ENCODE measurements around the gene GPLD1. TPM values are rescaled to one million over a fixed set of nuclear protein-coding genes. Genes with fewer than 3 reads are reported as not detected.
"Not testable (repeated sequence)": the region's sequence is repeated elsewhere in the genome, so short reads cannot be mapped to it uniquely, and the experiment has no call there.

GPLD1 gene
- total RNA-seq, 1 donor from 2014 or later = 0.19 TPM

- not testable (repeated sequence) for DNase-seq (ENCODE audit: low read depth)
Observed at GRCh38 chr6:24384369-24385130, 104.8 kb downstream of the GPLD1 start.

DNA sequence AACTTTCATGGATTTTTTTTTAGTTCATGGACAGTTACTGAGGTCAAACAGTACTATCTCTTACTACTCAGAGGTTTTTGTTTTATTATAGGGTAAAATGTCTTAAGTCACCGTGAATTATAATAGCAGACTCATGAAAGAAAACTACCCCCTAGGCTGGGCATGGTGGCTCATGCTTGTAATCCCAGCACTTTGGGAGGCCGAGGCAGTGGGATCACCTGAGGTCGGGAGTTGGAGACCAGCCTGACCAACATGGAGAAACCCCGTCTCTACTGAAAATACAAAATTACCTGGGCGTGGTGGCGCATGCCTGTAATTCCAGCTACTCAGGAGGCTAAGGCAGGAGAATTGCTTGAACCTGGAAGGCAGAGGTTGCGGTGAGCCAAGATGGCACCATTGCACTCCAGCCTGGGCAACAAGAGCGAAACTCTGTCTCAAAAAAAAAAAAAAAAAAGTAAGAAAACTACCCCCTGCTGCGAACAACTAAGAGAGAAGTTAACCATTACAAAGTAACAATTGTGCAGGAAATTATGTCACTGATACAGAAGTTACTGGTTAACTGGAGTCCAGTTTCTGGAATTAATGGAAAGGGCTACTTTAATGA lies 106.4 kb downstream of the GPLD1 start:
- DNase-seq (ENCODE audit: low read depth) = not testable (repeated sequence)

- no peak for DNase-seq (ENCODE audit: low read depth)
Observed at GRCh38 chr6:24382220-24382540, 107.2 kb downstream of the GPLD1 start.

GRCh38 chr6:24381476-24382219 lies 107.7 kb downstream of the GPLD1 start:
- no peak for DNase-seq (ENCODE audit: low read depth)

DNA sequence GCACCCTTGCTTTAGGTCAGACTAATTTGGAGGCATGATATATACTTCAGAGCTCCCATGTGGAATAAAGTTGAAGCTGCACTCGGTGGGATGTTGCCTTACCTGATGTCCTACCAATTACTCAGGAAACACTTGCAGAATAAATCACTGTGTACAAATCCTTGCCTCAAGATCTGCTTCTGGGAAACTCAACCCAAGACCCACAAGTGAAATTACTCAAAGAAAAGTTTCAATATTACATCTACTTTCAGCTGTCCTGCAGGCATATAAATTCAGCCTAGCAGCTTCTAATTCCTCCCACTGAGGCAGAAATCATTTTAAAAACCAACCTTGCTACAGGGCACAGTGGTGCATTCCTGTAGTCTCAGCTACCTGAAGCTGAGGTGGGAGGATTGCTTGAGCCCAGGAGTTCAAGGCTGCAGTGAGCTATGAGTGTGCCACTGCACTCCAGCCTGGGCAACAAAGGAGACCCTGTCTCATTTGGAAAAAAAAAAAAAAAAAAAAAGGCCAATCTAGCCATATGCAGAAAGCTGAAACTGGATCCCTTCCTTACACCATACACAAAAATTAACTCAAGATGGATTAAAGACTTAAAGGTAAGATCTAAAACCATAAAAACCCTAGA lies 110.8 kb downstream of the GPLD1 start:
- no peak for DNase-seq (ENCODE audit: low read depth)

Other genes with a start within 250 kb of the GPLD1 start
- gene DCDC2, start 131.5 kb downstream of the GPLD1 start, total RNA-seq = 0.08 and 0.21 TPM in 2 replicates
- 27.9 and 28.1 TPM in 2 replicates for gene MRS2, start 86.6 kb downstream of the GPLD1 start, total RNA-seq
- gene ALDH5A1, start 5.4 kb upstream of the GPLD1 start, total RNA-seq = 1.2 and 1.4 TPM in 2 replicates
- under 0.01 and 0.08 TPM in 2 replicates for gene KIAA0319, start 156.6 kb upstream of the GPLD1 start, total RNA-seq
- 15.1 and 16.0 TPM in 2 replicates for gene TDP2, start 177.3 kb upstream of the GPLD1 start, total RNA-seq
- 11.6 and 13.1 TPM in 2 replicates for gene ACOT13, start 177.5 kb upstream of the GPLD1 start, total RNA-seq
- 120 and 146 TPM in 2 replicates for gene C6orf62, start 229.6 kb upstream of the GPLD1 start, total RNA-seq

All from myocyte (in vitro differentiated cells).